Activated CD4-positive, alpha-beta T cell treated with anti-CD3 and anti-CD28 coated beads, Interleukin-2, amount 50 U/mL, for 1 hour (primary cell): ENCODE data around the gene CNFN.

Source experiments
- DNase-seq: peaks from one replicate; pipeline ENCODE4 v3.0.0-alpha.2; 2020

Gene CNFN, protein sequence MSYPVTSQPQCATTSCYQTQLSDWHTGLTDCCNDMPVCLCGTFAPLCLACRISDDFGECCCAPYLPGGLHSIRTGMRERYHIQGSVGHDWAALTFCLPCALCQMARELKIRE

DNA sequence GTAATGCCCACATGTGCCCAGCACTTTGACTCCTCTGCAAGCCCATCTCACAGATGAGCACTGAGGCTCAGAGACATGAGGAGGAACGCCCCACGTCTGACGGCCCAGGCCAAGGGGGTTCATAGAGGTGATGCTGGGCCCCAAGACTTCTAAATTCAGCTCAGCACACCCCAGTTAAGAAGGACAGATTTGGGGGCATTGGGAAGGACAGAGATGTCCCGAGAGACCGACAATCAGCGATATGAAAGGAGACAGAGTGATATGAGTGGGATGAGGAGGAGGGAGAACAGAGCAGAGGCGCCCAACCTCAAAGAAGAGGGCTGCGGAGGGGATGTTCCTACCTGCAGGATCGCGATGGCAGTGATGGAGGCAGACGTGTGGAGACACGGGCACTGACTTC is at the start of gene CNFN:
Gene CNFN (minus strand): TSS at position 399 of the 400 bp plus-strand sequence. CDS start 1,260 bp downstream, outside the sequence.
- DNase-seq: no peak

DNA sequence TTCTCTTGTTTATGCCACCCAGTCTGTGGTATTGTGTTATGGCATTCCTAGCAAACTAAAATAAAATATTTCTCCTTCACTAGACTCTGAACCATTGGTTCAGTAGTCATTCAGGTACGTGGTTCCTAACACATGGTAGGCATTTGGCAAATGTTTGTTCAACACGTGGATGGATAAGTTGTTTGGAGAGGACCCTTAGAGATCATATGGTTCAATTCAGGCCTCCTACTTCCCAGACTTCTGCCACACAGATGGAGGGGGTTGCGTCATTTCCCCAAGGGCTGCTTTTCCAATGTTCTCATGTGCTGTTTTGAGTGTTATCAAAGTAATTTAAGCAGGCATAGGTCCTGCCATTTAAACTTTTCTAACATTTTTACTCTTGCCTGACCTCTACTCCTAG is 45.9 kb upstream of the CNFN start:
- DNase-seq: no peak

DNA sequence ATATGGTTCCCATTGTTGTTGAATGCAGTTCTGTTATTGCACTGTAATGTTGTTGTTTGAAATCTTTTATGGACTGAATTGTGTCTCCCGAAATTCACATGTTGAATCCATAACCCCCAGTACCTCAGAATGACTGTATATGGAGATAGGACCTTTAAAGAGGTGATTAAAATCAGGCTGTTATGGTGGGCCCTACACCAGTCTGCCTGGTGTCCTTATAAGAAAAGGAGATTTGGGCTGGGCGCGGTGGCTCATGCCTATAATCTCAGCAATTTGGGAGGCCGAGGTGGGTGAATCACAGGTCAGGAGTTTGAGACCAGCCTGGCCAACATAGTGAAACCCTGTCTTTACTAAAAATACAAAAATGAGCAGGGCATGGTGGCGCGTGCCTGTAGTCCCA is 45.2 kb upstream of the CNFN start:
- DNase-seq: no peak

DNA sequence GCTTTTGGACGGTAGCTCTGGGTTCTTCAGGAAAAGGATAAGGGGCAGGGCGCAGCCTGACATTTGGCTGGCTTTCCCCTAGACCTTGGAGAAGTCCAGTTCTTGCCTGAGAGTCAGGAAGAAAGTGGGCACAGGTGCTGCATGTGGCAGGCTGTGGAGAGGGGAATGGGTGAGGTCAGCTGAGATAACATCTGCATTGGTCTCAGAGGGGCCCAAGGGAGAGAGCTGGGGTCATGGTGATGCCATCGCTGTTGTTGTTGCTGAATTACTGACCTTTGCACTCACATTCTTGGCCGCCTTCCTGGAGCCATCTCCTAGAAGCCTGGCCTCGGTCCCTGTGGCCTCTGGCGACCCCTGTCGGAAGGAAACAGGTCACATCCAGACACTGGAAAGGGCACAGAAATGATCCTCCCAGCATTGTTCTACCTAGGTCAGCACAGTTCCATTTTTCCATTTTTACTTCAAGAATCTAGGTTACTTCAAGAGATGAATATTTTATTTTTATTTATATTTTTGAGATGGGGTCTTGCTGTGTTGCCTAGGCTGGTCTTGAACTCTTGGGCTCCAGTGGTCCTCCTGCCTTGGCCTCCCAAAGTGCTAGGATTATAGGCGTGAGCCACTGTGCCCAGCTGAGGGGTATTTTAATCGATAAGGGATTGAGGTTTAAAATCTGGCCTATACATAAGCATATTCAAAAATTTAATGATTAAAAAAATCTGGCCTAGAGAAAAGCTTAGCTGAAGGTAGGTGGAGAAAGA is 43.6 kb upstream of the CNFN start:
- DNase-seq: peak; percentile 67

DNA sequence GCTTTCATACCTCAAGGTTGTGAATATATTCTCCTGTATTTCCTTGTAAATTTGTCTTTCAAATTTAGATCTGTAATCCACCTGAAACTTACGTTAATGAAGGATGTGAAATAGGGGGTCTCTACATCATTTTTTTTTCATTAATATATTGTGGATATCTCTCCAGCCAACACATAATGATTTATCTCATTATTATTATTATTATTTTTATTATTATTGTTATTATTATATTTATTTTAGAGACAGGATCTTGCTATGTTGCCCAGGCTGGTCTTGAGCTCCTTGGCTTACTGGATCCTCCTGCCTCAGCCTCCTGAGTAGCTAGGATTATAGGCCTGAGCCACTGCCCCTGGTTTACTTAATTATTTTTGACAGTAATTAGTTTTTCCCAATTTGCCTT is 41.4 kb upstream of the CNFN start:
- no peak for DNase-seq

DNA sequence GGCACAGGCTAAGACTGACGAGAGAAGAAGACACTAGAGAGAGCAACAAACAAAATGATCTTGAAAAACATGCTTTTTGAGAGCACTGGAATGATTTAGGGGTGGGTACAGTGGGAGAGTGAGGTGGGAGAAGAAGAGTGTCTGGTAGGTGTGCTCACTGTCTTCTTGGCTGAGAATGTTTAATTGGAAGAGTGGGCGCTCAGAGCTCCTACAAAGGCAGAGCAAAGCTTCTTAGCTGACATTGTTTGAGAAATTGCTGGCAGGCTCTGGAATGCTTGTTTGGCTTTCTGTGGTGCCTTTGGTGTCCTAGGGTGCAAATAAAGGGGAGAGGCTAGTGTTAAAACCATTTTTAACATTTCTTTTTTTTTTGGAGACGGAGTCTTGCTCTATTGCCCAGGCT is 38.6 kb upstream of the CNFN start:
- no peak for DNase-seq

DNA sequence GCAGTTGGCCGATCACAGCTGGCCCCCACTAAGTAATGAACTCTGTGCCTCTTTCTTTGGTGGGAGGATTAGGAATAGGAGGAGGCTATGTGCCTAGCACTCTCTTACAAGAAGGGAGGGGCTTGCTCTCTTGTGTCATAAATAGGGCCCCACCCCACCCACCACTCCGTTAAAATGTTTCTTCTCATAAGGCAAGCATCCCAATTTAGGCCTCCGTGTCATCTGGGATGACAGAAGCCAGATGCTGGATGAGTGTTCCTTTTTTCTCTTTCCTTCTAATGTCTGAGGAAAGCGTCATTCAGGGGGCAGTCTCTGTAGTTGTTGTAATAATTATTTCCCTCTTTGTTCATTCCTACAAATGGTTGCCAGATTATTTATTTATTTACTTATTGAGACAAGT is 37.2 kb upstream of the CNFN start, which contains the start of gene LIPE:
Gene LIPE (minus strand): TSS at position 76 of the 400 bp plus-strand sequence. CDS start 239 bp downstream, outside the sequence.
- DNase-seq: no peak

DNA sequence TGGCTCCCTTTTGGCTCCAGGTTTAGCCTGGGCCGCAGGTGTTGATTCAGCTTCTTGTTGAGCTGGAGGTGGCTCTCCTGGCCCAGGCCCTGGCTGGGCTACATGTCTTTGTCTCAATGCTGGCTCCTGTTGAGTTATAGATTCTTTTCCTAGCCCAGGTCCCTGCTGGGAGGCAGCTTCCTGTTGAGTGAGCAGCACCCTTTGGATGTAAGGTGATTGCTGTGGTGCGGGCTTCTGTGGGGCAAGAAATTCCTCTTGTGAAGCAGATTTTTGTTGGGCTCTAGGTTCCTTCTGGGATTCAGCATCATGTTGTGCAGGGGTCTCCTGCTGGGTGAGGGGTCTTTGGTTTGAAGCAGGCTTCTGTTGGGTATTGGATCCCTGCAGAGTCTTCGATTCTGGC is 36.5 kb upstream of the CNFN start:
- DNase-seq: no peak

DNA sequence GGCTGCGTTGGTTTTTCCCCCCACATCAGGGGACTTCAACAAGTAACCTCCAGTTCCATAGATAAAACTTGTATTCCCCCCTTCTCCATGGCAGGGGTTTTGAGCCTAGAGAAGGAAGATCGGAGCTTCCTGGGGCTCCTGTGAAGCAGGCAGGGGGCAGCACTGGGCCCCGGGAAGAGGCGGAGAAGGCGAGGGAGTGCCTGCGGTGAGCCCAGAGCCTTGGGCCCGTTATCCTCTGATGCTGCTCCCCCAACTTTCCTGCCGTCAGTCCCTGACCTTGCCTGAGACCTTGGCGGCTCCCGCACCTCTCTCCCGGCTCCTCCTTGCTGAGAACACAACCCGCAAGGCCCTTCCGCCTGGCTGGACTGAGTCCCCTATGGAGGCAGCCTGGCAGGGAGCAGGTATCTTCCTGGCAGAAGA is 34.6 kb upstream of the CNFN start:
- DNase-seq: no peak

DNA sequence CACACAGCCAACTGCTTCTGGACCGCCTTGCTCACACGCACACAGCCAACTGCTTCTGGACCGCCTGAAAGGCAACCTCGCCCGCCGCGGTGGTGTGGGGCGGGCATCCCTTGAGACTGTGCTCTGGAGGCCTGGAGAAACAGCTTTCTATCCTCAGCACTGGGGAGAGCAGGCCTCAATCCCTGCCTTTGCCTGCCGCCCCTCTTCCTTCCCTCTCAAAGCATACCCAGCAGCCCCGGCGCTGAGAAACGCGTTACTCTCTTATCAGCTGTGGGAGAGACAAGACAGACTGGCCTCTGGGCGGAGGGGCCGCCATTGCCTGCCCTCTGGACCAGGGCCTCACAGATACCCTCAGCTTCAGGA is 34.2 kb upstream of the CNFN start:
- DNase-seq: no peak

DNA sequence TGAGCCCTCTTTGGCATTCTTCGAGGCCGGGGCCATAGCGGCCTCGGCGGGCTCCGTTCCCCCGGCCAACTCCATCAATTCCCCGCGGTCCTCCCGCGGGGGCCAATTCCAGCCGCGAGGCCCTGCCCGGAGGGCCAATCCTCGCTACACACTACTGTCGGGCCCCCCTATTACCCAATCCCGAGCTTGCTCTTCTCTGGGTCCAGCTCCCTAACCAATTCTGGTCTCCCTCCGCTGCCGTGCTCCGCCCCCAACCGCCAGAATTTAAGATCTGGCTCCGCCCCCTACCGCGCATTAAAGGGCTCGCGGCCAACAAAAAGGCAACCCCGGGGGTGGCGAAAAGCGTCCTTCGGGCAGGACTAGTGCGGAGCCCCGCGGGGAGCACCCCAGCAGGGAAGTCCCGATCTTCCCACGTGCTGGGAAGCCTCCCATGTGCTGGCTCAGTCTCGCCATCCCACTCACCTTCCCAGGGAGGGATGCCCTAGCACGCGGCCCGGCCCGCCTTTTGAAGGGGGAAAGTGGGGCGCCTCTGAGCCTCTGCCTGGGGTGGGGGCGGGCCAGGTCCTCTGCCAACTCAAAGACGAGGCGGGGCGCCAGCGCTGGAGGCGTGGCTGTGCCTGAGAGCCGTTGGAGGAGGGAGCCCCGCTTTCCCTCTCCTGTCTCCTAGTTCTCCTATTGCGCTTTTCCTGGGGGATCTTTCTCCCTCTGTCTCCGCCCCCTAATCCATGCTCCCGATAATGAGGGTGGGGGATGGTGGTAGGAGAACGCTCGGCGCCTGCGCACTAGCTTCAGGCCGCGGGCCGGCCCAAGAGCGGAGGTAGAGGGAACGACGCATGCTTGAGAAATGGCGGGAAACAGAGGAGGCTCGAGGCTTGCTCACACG is 33.6 kb upstream of the CNFN start:
- peak; percentile 92 for DNase-seq

DNA sequence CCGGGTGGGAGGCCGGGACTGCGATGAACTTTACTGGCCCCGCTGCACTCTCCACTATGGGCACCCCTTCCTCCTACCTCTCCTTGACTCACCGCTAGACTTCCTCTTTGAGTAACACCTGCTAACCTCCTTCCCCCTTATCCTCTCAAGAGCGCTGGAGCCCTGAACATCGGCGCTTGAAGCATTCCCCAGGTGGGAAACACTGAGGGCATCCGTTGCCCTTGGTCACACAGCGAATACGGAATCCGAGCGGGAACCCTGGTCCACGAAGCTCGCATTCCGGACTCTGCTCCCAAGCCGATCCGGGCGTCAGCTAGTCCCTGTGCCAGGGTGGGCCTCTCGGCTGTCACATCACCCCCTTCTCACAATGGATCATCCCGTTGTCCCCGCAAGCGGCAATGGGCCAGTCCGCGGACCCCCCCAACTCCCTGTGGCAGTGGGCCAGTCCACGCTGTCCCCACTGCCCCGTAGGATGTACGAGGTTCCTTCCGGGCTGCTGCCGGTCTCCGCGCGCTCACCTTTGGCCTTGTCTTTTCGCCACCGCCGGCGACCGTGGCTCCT is 32.9 kb upstream of the CNFN start:
- DNase-seq: peak; percentile 47

DNA sequence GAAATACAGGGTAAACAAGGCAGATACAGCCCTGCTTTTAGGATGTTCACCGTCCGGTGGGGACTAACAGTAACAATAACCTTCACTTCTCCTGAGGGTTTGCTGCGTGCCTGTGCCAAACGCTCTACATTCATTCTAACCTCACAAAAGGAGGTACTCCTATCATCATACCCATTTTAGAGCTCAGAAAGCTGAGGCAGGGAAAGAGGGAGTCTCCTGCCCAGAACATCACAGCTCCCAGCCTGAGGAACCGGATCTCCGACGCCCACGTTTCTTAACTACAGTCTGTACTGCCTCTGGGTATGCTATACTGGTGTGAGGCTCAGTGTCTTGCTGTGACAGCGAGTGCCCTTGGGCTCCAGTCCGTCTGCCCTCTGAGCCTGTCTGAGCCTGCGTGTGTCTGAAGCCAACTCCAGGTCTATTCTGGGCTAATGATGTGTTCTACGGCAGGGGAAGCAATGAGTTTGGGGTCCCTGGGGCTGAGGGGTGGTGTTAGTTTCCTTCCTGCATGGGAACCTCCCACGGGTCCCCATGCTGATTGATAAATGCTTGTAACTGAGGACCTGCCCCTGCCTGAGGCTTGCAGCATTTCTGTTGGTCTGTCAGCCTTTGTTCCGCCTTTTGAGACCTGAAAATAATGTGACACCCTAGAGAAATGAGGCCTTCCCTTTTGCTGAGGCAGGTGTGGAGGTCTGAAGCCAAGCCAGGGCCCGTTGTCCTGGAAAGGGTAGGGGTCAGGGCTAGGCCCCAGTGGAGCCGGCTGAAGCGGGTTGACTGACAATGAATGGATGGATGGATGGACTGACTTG is 32.2 kb upstream of the CNFN start:
- DNase-seq: no peak

DNA sequence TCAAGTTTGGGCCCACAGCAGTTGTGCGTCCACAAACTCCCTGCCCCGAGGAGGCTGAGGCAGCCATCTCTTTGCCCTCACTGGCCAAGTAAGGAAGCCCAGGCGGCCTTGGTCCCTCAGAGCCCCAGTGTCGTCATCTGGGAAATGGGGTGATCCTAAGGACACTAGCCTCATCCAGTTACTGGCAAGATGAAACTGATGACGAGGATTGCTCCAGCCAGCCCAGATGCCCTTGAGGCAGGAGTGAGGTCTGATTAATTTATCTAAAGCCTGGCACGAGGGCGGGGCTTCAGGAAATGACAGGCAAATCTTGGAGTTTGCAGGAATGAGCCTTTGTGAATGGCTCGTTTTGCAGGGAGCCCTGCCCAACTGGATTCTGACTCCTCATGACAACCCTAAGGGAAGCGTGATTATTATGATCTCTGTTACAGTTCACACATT is 31.5 kb upstream of the CNFN start:
- DNase-seq: no peak

DNA sequence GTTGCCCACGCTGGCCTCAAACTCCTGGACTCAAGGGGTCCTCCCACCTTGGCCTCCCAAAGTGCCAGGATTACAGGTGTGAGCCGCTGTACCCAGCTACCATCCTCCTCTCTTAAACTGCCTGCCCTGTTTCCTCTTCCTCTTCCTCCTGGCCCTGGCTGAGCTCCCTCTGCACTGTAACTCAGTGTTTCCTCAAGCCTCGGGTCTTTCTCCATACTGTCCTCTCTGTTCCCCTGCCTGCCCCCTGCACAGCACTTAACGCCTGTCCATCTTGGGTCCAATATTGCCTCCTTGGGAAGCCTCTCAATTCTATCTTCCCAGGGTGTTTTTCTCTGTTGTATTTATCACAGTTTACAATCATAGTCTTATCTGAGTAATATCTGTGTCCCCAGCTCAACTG is 31.0 kb upstream of the CNFN start:
- no peak for DNase-seq

DNA sequence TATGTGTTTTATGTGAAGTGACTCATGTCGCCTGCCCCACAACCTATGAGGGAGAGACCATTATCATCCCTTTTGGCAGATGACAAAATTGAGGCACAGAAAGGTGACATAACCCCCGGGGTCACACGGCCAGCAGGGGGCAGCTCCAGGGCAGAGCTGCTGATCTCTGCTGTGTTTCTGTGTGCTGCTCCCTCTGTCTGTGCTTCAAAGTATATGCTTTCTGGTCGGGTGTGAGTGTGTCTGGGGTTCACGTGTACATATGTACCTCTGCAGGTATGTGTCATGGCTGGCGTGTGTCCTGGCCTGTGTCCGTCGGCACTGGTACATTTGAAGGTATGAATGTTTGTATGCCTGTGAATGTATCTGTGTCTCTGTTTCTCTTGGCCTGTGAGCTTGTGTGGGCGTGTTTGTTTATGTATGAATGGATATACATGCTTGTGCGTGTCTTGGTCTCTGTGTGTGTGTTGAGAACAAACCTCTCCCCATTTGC is 30.0 kb upstream of the CNFN start:
- peak; percentile 80 for DNase-seq

DNA sequence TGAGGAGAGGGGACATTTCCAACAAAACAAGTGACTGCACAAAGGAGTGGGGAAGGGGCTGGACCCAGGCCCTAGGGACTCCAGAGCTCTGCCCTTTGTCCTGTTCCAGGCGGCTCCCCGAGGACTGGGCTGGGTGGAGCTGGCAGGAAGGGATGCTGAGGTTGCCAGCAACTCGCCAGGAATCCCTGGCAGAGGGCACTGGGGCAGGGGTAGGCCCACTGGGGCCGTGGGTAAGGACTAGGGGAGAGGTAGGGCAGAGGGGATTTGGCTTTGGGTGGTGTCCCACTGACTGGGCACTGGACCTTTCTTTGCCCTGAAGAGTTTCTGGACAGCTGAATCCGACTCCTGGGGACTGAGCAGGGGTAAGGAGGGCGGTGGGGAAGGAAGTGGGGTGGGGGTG is 29.2 kb upstream of the CNFN start:
- no peak for DNase-seq

DNA sequence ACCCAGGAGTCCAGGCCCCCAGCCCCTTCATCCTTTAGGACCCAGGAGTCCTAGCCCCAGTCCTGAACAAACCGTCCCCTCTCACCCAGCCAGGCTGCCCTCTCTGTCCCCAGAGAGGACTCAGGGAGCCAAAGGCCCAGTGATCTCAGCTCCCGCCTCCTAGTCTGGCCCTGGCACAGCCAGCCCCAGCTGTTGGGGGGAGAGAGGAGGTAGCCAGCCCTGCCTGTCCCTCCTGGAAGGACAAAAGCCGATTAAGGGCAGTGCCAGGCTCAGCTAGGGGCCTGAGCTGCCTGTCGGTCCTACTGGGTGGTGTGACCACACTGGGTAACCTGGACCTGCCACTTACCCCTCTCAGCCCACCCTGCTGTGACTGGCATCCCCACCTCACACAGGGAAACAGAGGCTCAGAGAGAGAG is 22.6 kb upstream of the CNFN start:
- DNase-seq: no peak

DNA sequence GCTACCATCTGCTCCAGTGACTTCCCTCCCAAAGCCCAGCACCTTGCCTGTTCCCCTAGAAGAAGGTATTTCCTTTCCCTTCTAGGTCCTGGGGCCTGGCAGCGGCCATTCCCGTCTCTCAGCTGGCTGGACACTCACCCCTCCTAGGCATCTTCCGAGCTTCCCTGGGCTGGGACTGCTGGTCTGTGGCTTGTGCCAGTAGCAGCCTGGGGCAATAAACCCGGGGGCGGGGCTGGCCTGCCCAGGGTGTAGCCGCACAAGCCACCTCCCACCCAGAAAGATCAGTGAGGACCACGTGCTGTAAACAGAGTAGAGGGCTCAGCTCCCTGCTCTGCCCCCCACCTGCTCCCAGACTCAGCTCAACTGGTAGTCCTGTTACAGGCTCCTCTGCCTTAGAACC is 22.1 kb upstream of the CNFN start:
- DNase-seq: no peak

DNA sequence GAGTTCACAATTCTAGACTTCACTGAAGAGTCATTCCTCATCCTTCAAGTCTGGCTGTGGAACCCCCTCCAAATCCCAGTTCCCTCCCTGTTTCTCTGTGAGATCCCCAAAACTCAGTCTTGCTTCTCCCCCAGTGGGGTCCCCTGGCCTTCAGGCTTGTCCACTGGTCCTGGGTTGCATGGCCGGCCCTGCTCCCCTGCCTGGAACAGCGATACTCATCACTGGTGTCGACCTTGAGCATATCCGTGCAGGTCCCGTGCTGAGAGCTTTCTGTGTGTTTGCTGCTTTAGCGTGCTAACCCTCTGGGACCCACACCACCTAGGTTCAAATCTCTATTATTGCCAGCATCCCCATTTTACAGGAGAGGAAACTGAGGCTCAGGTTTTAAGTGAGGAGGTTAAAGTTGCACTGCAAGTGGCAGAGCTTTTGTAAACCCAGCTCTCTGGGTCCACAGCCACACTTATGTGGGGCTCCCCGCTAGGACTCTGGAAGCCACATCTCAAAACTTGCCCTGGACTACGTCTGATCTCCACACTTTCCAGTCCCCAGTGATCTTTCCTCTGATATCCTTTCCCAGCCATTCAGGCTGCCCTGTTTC is 21.6 kb upstream of the CNFN start:
- no peak for DNase-seq

DNA sequence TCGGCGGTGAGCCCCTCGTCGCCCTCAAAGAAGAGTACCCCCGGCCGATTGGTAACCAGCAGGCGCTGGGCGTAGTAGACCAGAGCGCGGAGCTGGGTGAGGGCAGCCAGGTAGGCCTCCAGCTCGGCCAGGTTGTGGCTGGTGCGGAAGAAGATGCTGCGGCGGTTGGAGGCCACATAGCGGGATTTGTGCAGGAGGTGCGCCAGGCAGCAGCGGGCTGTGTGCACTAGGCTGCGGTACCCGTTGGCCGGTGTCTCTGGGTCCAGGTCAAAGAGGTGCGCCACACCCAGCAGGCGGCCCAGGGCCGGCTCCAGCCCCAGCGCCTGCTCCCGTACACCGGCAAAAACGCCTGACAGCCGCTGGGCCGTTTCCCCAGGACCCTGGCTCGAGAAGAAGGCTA is 20.3 kb upstream of the CNFN start:
- DNase-seq: no peak

DNA sequence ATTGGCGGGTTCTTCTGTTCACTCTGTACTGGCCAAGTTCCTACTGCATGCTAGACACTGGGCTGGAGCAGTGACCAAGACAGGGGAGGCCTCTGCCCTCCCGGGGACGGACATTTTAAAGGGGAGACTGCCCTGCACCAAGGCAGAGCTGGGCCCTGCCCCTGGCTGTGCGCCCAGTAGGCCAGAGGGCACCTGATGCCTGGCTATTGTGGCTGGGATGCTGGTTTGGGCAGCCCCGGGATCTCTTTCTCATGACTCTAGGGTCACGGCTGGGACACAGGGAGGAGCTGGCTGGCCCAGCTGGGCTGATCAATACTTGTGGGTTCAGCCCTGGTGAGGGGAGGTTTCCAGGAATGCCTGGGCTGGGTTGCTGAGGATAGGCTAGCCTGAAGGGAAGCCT is 19.4 kb upstream of the CNFN start:
- no peak for DNase-seq
